HepG2 (cell line): ENCODE data around the gene JAKMIP2. TPM values are rescaled to one million over a fixed set of nuclear protein-coding genes. Genes with fewer than 3 reads are reported as not detected.
A peak's percentile ranks its signal among the peaks of the same experiment; 100 is the strongest.

Source experiments
- ATAC-seq: fragments of 200-7000 bp; cut with Tn5 transposase; 3 replicates; pipeline ENCODE4 v1.9.1; 2020; ENCODE audit warnings: mild to moderate bottlenecking, moderate library complexity
- BruUV-seq: library from RNA; stranded (reverse); fragments of 400-500 nt; replicated peaks from 2 replicates; lab custom pipeline; 2021; lab: Mats Ljungman, UMichigan
- CTCF ChIA-PET: fragments of 300-600 bp; formaldehyde crosslinking; extraction: SDS; loops from one replicate; lab custom pipeline; 2021; ENCODE audit warnings: low total read pairs, inconsistent platforms, low intra/inter-chr PET ratio; lab: Yijun Ruan, JAX
- POLR2A ChIA-PET: fragments of 350-600 bp; sonication (Branson Sonifier 250); formaldehyde crosslinking; loops from one replicate; lab custom pipeline; 2020; ENCODE audit warnings: antibody characterized with exemption, inconsistent platforms; lab: Yijun Ruan, JAX
- DNase-seq: peaks from one replicate; pipeline ENCODE4 v3.0.0-alpha.2; 2015; ENCODE audit warnings: low spot score
- FAIRE-seq: peaks from 3 replicates; lab custom pipeline; 2011; peaks lifted over from hg19 to GRCh38; lab: Jason Lieb, UNC
- H2AFZ ChIP-seq: one replicate; pipeline ENCODE4 v1.6.1; 2011; ENCODE audit warnings: low read length, inconsistent platforms
- H3K27ac ChIP-seq: fragments of 300-600 bp; 3 replicates; pipeline ENCODE4 v1.8.0; 2011; ENCODE audit warnings: mixed run types, mild to moderate bottlenecking, mixed read lengths, low read length, inconsistent platforms; ENCODE audit not compliant: insufficient read depth; ENCODE audit errors: extremely low read length
- H3K27me3 ChIP-seq, 2 experiments: fragments of 200-600 bp in 1 of 2; 2 replicates in 1 of 2; 3 replicates in 1 of 2; pipeline versions ENCODE4 v1.6.0 to v1.8.0; 2011; ENCODE audit warnings: low read length in 2 of 2, mild to moderate bottlenecking in 2 of 2, moderate library complexity in 2 of 2, inconsistent platforms in 1 of 2; ENCODE audit not compliant: insufficient read depth in 2 of 2, control insufficient read depth in 1 of 2
- H3K36me3 ChIP-seq, 2 experiments: fragments of 200-600 bp in 1 of 2; replicated peaks in 1 of 2; 2 replicates in 1 of 2; 3 replicates in 1 of 2; pipeline versions ENCODE4 v1.5.1 to v1.8.0; 2011; ENCODE audit warnings: low read length in 2 of 2, inconsistent platforms in 1 of 2; ENCODE audit not compliant: insufficient read depth in 2 of 2, control insufficient read depth in 1 of 2
- H3K4me1 ChIP-seq: 2 replicates; pipeline ENCODE4 v1.5.1; 2012; ENCODE audit warnings: low read length, inconsistent platforms; ENCODE audit not compliant: insufficient read depth
- H3K4me2 ChIP-seq: 2 replicates; pipeline ENCODE4 v1.6.0; 2011; ENCODE audit warnings: low read depth, low read length, inconsistent platforms
- H3K4me3 ChIP-seq, 3 experiments: fragments of 200-600 bp in 1 of 3; sonication (generic), shearing (Covaris generic) in 1 of 3; replicated peaks in 1 of 3; 2 replicates each; pipeline ENCODE4 v1.5.1; 2011 to 2016; ENCODE audit warnings: low read length in 3 of 3, inconsistent platforms in 2 of 3, low read depth in 2 of 3, mild to moderate bottlenecking in 2 of 3, control low read depth in 1 of 3, mixed read lengths in 1 of 3; ENCODE audit not compliant: insufficient read depth in 1 of 3
- H3K79me2 ChIP-seq: one replicate; pipeline ENCODE4 v1.6.1; 2011; ENCODE audit warnings: low read length, inconsistent platforms; ENCODE audit not compliant: insufficient read depth
- H3K9ac ChIP-seq: 2 replicates; pipeline ENCODE4 v1.6.0; 2011; ENCODE audit warnings: mild to moderate bottlenecking, low read depth, low read length, inconsistent platforms; ENCODE audit not compliant: insufficient read depth
- H3K9me3 ChIP-seq: 2 replicates; pipeline ENCODE4 v1.5.1; 2012; ENCODE audit warnings: mild to moderate bottlenecking, low read length
- H4K20me1 ChIP-seq: 2 replicates; pipeline ENCODE4 v1.6.0; 2011; ENCODE audit warnings: inconsistent platforms, mild to moderate bottlenecking, low read length, moderate library complexity; ENCODE audit not compliant: insufficient read depth
- FOXM1 ChIP-seq: sonication (generic); formaldehyde crosslinking; IDR thresholded peaks from 2 replicates; pipeline ENCODE4 v1.5.0; 2020; ENCODE audit warnings: missing genetic modification reagents
- GATA4 ChIP-seq: sonication (generic); IDR thresholded peaks from 2 replicates; pipeline ENCODE4 v1.6.1; 2016; ENCODE audit warnings: antibody characterized with exemption, low read depth, borderline replicate concordance
- ZFP90 ChIP-seq: sonication (generic); formaldehyde crosslinking; IDR thresholded peaks from 2 replicates; pipeline ENCODE4 v1.8.0; 2022; ENCODE audit warnings: missing genetic modification reagents, mild to moderate bottlenecking, inconsistent platforms, borderline replicate concordance
- ZNF430 ChIP-seq: sonication (generic); formaldehyde crosslinking; IDR thresholded peaks from 2 replicates; pipeline ENCODE4 v1.9.0; 2021; ENCODE audit warnings: mild to moderate bottlenecking, missing genetic modification reagents
- ZNF550 ChIP-seq: sonication (generic); formaldehyde crosslinking; IDR thresholded peaks from 2 replicates; pipeline ENCODE4 v1.4.0; 2020; ENCODE audit warnings: mild to moderate bottlenecking, missing genetic modification reagents, borderline replicate concordance
- ZNF558 ChIP-seq: sonication (generic); formaldehyde crosslinking; IDR thresholded peaks from 2 replicates; pipeline ENCODE4 v1.9.0; 2022; ENCODE audit warnings: mild to moderate bottlenecking, missing genetic modification reagents, borderline replicate concordance
- ZNF773 ChIP-seq: sonication (generic); formaldehyde crosslinking; IDR thresholded peaks from 2 replicates; pipeline ENCODE4 v1.4.0; 2020; ENCODE audit warnings: missing genetic modification reagents, borderline replicate concordance
- WGBS: methylation state at CpG from one replicate; pipeline ENCODE4 v1.1.6; 2017; ENCODE audit warnings: low lambda C conversion rate; 5-methylcytosine and 5-hydroxymethylcytosine counted together
- in situ Hi-C: cut with HindIII; loops from 2 replicates; pipeline ENCODE4 v1.10.0; 2017; ENCODE audit warnings: low pct_unique_long_range_greater_than_20kb; ENCODE audit not compliant: extremely low pct_ligation_motif_present
- intact Hi-C: fragments of 100-400 bp; cut with micrococcal nuclease; formaldehyde crosslinking; loops from one replicate; pipeline ENCODE4 v1.10.0; 2022; ENCODE audit not compliant: unreplicated experiment
- polyA plus RNA-seq, 8 experiments: library from polyadenylated mRNA; depleted of rRNA in 3 of 8; stranded (reverse) in 7 of 8; unstranded in 1 of 8; fragments of >200 nt; fragmentation: Illumina TruSeq in 4 of 8; extraction: Trizol in 4 of 8; gene quantifications; 2 replicates each; pipeline versions ENCODE4 v1.2.1 to v1.2.3, GENCODE V29; 2011 to 2016; ENCODE audit warnings: low read depth in 4 of 8, missing spikeins in 1 of 8, mixed read lengths in 1 of 8; ENCODE audit not compliant: insufficient read depth in 1 of 8
- total RNA-seq, 5 experiments: library from RNA; depleted of rRNA; stranded (reverse); fragments of >200 nt; fragmentation: Illumina TruSeq; extraction: Trizol; gene quantifications; 2 replicates each; pipeline ENCODE4 v1.2.3, GENCODE V29; 2016; ENCODE audit warnings: low read depth in 1 of 5
- TF ChIP-seq, protein P1 (sequence below): sonication (generic); formaldehyde crosslinking; IDR thresholded peaks from 2 replicates; pipeline ENCODE4 v1.9.0; 2021; ENCODE audit warnings: missing genetic modification reagents, mild to moderate bottlenecking, borderline replicate concordance
- TF ChIP-seq, protein P2 (sequence below): sonication (generic); formaldehyde crosslinking; conservative IDR thresholded peaks from 2 replicates; pipeline ENCODE4 v1.4.0; 2020; ENCODE audit warnings: mild to moderate bottlenecking, missing genetic modification reagents, moderate library complexity
- TF ChIP-seq, protein P3 (sequence below): sonication (generic); formaldehyde crosslinking; IDR thresholded peaks from 2 replicates; pipeline ENCODE4 v1.4.0; 2020; ENCODE audit warnings: missing genetic modification reagents, borderline replicate concordance
- TF ChIP-seq, protein P4 (sequence below): sonication (generic); formaldehyde crosslinking; IDR thresholded peaks from 2 replicates; pipeline ENCODE4 v1.4.0; 2020; ENCODE audit warnings: missing genetic modification reagents, borderline replicate concordance

Gene JAKMIP2
- total and polyA plus RNA-seq, 2 of the 13 experiments (the other 11 are each of a cell fraction or from before 2014, with no cell fraction given), result 0.04 to 2.1 TPM

DNA sequence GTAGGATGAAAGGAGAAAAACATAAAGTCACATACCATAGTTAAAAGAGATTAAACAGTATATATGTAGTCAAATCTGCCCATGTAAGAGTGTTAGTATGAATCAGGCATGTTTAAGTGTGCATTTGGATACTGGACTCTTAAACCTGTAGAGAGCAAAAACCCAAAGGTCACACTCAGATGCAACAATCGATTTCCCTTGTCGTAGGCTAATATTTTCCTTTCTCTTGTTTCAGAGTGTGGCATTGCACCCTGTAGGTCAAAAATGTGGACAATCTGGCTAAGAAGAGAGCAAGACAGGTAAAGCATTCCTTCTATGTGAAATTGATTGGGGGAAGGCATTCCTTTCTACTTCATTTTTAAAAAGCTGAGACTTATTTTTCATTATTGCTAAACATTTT is 8.9 kb downstream of the JAKMIP2 start:
- peak; percentile 50; the same call in 2 of the 3 replicates for ATAC-seq
- no peak for DNase-seq
- in situ Hi-C loops, result no loop called here
- TF ChIP-seq FOXM1 (CRISPR knock-in tag) (no peak), ZNF558 (CRISPR knock-in tag) (no peak), ZNF430 (no peak), ZNF773 (CRISPR knock-in tag) (no peak), ZNF550 (CRISPR knock-in tag) (no peak), ZFP90 (no peak), GATA4 (no peak)
- TF ChIP-seq, protein P1, sequence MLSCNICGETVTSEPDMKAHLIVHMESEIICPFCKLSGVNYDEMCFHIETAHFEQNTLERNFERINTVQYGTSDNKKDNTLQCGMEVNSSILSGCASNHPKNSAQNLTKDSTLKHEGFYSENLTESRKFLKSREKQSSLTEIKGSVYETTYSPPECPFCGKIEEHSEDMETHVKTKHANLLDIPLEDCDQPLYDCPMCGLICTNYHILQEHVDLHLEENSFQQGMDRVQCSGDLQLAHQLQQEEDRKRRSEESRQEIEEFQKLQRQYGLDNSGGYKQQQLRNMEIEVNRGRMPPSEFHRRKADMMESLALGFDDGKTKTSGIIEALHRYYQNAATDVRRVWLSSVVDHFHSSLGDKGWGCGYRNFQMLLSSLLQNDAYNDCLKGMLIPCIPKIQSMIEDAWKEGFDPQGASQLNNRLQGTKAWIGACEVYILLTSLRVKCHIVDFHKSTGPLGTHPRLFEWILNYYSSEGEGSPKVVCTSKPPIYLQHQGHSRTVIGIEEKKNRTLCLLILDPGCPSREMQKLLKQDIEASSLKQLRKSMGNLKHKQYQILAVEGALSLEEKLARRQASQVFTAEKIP (CRISPR knock-in tag), result no peak
- TF ChIP-seq, protein P2, sequence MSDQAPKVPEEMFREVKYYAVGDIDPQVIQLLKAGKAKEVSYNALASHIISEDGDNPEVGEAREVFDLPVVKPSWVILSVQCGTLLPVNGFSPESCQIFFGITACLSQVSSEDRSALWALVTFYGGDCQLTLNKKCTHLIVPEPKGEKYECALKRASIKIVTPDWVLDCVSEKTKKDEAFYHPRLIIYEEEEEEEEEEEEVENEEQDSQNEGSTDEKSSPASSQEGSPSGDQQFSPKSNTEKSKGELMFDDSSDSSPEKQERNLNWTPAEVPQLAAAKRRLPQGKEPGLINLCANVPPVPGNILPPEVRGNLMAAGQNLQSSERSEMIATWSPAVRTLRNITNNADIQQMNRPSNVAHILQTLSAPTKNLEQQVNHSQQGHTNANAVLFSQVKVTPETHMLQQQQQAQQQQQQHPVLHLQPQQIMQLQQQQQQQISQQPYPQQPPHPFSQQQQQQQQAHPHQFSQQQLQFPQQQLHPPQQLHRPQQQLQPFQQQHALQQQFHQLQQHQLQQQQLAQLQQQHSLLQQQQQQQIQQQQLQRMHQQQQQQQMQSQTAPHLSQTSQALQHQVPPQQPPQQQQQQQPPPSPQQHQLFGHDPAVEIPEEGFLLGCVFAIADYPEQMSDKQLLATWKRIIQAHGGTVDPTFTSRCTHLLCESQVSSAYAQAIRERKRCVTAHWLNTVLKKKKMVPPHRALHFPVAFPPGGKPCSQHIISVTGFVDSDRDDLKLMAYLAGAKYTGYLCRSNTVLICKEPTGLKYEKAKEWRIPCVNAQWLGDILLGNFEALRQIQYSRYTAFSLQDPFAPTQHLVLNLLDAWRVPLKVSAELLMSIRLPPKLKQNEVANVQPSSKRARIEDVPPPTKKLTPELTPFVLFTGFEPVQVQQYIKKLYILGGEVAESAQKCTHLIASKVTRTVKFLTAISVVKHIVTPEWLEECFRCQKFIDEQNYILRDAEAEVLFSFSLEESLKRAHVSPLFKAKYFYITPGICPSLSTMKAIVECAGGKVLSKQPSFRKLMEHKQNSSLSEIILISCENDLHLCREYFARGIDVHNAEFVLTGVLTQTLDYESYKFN (CRISPR knock-in tag), result 0 out of 2 replicates have a peak, but pooled peaks have one; percentile 28
- TF ChIP-seq, protein P3, sequence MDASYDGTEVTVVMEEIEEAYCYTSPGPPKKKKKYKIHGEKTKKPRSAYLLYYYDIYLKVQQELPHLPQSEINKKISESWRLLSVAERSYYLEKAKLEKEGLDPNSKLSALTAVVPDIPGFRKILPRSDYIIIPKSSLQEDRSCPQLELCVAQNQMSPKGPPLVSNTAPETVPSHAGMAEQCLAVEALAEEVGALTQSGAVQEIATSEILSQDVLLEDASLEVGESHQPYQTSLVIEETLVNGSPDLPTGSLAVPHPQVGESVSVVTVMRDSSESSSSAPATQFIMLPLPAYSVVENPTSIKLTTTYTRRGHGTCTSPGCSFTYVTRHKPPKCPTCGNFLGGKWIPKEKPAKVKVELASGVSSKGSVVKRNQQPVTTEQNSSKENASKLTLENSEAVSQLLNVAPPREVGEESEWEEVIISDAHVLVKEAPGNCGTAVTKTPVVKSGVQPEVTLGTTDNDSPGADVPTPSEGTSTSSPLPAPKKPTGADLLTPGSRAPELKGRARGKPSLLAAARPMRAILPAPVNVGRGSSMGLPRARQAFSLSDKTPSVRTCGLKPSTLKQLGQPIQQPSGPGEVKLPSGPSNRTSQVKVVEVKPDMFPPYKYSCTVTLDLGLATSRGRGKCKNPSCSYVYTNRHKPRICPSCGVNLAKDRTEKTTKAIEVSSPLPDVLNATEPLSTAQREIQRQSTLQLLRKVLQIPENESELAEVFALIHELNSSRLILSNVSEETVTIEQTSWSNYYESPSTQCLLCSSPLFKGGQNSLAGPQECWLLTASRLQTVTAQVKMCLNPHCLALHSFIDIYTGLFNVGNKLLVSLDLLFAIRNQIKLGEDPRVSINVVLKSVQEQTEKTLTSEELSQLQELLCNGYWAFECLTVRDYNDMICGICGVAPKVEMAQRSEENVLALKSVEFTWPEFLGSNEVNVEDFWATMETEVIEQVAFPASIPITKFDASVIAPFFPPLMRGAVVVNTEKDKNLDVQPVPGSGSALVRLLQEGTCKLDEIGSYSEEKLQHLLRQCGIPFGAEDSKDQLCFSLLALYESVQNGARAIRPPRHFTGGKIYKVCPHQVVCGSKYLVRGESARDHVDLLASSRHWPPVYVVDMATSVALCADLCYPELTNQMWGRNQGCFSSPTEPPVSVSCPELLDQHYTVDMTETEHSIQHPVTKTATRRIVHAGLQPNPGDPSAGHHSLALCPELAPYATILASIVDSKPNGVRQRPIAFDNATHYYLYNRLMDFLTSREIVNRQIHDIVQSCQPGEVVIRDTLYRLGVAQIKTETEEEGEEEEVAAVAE (CRISPR knock-in tag), result no peak
- TF ChIP-seq, protein P4, sequence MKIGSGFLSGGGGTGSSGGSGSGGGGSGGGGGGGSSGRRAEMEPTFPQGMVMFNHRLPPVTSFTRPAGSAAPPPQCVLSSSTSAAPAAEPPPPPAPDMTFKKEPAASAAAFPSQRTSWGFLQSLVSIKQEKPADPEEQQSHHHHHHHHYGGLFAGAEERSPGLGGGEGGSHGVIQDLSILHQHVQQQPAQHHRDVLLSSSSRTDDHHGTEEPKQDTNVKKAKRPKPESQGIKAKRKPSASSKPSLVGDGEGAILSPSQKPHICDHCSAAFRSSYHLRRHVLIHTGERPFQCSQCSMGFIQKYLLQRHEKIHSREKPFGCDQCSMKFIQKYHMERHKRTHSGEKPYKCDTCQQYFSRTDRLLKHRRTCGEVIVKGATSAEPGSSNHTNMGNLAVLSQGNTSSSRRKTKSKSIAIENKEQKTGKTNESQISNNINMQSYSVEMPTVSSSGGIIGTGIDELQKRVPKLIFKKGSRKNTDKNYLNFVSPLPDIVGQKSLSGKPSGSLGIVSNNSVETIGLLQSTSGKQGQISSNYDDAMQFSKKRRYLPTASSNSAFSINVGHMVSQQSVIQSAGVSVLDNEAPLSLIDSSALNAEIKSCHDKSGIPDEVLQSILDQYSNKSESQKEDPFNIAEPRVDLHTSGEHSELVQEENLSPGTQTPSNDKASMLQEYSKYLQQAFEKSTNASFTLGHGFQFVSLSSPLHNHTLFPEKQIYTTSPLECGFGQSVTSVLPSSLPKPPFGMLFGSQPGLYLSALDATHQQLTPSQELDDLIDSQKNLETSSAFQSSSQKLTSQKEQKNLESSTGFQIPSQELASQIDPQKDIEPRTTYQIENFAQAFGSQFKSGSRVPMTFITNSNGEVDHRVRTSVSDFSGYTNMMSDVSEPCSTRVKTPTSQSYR (CRISPR knock-in tag), result no peak

More for the DNA sequence above, 8.9 kb downstream of the JAKMIP2 start:
- ChIA-PET CTCF (no interaction called here), POLR2A (no interaction called here)
- Histone ChIP-seq H4K20me1 (no peaks in the 10 kb centered on the region), H3K9me3 (no peaks in the 10 kb centered on the region), H3K4me3 (no peak overlapping the region), H3K4me2 (no peak overlapping the region), H2AFZ (no peak overlapping the region), H3K27ac (no peak overlapping the region), H3K4me1 (0 out of 2 replicates have a peak, but pooled peaks cover 6% of the 10 kb centered on the region), H3K79me2 (no peaks in the 10 kb centered on the region), H3K27me3 (no peaks in the 10 kb centered on the region), H3K36me3 (no peaks in the 10 kb centered on the region), H3K9ac (no peak overlapping the region)
- 3% methylated on average over 2 of the region's 2 CpGs for WGBS
- FAIRE-seq, result no peak
- intact Hi-C loops, result no loop called here
- BruUV-seq, result no TSS peak
